GOT3 (cell line): ENCODE measurements around the gene PLA2G4F.

Experiments
- DNase-seq: peaks from one replicate; lab custom pipeline; 2025; ENCODE audit warnings: mixed read lengths; lab: John Stamatoyannopoulos, UW

Gene PLA2G4F

DNA sequence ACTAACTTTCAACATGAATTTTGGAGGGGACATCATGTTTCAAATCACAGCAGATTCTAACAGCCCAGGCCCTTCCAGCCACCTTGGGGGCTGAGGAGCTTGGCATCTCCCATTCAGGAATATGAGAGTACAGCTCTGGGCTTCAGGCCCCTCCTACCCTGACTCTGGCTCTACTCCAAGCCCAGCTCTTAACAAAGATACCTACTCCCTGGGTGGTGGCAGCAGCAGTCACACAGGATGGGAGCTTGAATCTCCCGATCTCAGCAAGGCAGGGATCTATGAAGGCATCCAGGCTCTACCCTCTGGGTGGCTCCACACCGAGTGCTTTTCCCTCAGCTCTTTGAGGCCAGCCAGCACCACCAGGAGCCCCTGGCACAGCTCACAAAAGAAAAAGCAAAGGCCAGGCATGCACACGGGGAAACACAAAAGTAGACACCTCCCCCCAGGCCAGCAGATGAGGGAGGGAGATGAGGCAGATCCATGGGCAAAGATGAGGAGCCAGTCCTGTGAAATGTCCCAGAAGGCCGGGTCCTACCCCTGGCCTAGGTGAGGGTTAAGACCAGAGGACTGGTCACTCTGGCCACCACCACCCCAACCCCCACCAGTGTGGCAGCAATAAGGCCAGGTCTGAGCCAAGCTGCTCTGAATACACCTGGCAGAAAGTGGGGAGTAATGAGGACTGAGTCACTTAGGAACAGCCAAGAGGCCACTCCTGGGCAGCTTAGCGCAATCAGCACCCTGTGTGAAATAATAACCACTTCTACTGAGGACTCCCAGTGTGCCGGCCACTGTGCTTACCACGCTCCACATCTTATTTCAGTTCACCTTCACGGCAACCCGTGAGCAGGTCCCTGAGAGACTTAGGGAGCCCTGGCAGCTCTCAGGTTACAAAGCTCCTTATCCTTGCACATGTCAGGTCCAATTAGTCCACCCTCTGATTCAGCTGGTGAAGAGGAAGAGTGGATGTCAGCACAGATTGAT is 24.3 kb downstream of the PLA2G4F start:
- no peak for DNase-seq

DNA sequence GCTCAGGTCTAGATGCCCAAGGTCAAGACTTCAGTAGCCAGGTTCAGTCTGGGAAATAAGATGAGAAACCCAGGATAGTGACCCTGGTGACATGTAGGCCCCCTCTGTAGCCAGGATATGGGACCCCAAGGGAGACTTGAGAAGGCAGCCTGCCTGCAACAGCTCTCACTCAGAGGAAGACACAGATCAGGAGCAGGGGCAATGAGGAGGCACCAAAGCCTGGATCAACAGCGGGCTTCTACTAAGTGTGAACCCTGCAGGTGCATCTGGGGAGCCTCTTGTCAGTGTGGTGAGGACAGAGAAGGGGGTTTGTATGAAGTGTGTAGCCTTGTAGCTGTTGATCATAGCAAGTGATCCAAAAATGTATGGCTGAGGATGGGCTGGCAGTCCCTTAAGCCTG is 25.4 kb downstream of the PLA2G4F start:
- DNase-seq, result no peak

DNA sequence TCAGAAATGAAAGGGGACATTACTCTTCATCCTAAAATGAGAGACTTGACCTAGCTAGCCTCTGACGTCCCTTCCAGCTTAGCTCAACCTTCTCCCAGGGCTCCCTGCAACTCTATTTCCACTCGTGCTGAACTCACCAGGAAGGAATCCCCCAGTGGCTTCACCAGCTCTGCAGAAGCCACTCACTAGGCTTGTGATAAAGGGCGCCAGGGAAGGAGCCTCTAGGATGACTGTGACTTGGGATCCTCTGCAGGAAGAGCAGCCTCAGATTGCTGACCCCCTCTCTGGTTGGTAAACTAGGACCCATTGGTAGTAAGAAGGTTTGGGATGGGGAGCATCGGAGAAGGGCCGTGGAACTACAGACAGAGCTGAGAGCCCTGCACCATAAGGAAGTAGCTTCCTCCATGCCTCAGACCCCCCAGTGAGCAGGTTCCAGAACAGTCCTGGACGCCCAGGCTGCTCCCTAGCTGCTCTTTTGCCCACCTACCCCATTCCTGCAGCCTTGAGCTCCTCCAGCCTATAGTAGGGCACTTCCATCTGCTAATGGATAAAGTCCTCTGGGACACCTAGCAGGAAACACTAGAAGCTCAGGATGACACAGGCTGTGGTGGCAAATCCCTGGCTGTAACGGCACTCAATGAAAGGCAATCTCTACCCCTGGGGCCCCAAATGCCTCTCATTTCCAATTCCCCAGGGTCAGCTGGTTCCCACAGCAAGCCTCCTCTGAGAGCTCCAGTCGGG is 26.0 kb downstream of the PLA2G4F start:
- no peak for DNase-seq

DNA sequence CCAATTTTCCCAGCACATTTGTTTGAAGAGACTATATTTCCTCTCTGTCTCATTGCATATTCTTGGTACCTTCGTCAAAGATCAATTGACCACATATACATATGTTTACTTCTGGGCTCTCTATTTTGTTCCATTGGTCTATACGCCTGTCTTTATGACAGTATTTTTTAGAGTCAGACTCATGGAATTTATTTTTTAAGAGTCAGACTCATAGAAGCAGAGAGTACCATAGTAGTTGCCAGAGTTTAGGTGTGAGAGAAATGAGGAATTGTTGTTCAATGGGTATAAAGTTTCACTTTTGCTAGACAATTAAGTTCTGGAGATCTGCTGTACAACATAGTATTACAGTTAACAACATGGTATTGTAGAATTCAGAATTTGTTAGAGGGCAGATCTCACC is 27.1 kb downstream of the PLA2G4F start:
- no peak for DNase-seq

DNA sequence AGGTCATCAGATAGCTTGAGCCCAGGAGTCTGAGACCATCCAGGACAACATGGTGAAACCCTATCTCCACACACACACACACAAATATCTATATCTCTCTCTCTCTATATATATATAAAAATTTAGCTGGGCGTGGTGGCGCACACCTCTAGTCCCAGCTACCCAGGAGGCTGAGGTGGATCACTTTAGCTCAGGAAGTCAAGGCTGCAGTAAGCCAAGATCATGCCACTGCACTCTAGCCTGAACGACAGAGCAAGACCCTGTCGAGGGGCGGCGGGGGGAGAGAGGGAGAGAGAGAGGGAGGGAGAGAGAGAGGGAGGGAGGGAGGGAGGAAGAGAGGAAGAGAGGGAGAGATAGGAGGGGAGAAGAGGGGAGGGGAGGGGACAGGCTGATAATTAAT is 28.0 kb downstream of the PLA2G4F start:
- no peak for DNase-seq

DNA sequence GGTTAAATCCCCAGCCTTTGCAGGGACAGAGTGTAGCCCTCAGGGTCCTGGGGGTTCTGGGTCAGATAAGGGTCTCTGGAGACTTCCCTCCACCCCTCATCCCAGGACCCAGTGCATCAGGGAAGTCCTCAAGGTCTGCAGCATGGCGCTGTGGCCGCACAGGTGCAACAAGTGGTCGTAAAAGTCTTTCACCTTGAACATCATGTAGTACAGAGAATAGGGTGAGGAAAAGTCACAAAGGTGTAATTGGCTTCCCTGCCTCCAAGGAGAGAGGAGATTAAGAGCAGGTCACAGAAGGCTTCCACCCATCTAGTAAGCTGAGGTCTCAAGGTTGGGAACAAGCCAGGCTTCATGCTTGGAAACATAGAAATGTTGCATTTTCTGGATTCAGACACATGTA is 32.9 kb downstream of the PLA2G4F start:
- DNase-seq, result no peak

DNA sequence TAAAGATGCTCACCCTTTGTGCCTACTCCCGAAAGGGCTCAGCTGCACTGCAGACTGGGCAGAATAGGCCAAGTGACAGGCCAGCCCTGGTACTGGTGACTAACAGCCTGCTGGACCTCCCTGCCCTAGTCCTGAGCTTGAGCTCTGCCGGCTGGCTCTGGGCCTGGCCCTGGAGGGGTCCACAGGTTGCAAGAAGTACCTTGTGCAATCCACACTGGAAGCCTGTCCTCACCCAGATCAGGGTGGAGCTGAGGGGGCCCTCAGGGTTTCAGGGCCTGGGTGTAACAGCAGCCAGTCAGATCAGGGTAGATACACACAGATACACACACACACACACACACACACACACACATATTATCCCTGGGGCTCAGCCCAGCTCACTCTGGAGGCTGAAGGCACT is 34.8 kb downstream of the PLA2G4F start:
- no peak for DNase-seq

DNA sequence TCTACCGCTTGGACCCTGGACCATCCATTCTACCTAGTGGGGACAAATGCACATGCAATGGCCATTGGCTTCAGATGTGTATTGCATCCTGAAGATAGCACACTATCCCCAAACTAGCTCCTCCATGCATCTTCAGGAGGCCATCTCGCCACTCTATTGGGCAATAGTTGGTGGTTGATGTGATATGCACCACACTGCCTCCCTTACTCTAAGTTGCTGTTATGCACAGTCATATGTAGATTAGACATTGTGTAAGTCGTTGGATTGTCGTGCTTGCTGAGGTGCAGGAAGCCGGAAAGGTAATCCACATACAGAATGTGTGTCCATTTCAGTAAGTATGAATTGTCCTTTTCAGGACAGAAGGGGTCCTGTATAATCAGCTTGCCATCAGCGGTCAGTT is 35.4 kb downstream of the PLA2G4F start:
- no peak for DNase-seq

DNA sequence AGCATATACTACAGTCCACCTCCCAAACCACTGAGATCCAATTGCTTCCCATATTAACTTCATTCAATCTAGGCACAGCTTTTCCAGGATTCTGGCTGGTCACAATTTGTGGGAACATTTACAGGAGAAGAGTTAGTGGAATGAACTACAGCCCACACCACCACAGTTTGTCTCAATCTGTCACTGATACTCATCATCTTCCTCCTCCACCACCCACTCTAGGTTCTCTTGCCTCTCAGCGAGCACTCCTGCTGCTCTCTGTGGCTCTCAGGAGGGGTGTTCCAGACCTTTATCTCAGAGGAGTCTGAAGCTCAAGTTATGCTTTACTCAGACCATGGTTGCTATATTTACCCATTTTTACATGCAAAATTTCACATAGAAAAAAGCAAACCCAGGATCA is 36.2 kb downstream of the PLA2G4F start:
- DNase-seq, result no peak

DNA sequence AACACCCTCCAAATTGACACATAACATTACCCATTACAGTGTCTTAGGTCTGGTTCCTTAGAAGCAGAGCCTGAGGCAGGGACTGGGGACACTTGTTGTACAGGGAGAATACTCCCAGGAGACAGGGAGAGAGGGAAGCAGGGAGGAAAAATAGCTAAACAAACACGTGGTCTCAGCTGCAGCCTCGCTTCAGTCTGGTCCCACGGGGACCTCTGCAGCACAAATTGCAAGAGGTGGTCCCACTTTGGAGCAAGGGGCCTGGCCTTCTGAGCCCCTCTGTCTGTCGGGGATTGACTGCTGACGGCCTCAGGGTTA is 37.0 kb downstream of the PLA2G4F start:
- no peak for DNase-seq

DNA sequence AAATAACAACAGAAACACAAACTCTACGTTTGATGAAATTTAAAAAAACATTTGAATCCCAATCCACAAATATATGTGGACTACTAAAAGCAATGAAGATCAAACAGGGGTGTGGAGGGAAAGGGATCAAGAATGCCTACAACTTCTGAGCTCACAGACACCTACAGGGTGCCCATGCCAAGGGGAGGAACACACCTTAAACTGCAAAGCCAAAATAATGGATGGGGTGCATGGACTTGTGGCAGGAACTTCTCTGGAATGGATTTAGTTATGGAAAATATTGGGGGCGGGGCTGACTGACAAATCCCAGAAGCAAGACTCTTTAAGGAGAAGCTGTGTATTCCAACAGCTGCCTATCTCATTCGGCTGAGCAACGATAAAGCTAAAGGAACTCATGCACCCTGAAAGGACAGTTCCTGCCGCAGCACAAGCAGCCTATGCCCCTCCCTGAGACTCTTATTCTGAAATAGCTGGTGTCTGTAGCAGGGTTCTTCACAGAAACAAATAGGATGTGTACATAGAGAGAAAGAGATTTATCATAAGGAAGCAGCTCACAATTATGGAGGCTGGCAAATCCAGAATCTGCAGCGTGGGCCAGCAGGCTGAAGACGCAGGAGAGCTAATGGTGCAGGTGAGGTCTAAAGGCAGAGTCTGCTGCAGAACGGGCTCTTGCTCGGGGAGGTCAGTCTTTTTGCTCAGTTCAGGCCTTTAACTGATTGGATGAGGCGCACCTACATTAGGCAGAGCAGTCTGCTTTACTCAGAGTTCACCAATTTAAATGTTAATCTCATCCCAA is 37.6 kb downstream of the PLA2G4F start:
- no peak for DNase-seq

DNA sequence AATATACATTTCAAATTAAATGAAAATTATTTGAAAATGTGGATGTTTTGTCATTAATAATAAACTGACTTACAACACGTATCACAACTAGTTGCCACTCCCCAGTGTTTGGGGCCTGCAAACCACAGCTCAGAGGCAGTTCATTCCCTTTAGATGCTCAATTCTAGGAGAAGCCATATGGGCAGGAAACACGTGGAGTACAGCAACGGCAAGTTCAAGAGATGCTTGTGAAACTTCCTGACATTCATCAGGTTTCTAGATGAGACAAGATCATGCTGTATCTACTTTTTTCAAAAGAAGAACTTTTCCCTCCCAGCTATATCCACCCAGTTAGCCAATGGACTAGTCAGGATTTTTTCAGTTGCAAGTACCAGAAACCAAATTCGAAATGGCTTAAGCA is 44.5 kb downstream of the PLA2G4F start:
- DNase-seq, result no peak

DNA sequence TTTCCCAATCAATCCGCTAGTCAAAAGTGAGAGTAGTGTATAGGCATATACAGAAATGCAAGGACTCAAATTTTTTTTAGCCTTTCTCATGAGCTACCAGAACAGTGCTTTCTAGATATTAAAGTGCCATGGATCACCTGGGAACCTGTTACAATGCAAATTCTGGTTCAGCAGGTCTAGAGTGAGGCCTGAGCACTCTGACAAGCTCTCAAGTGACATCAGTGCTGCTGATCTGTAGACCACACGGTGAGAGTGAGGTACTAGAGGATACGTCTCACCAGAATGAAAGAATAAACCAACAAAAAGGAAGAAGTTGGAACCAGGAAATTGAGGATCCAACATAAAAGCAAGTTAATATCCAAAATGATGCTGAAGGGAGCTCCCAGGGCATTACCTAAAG is 46.1 kb downstream of the PLA2G4F start:
- DNase-seq, result no peak

DNA sequence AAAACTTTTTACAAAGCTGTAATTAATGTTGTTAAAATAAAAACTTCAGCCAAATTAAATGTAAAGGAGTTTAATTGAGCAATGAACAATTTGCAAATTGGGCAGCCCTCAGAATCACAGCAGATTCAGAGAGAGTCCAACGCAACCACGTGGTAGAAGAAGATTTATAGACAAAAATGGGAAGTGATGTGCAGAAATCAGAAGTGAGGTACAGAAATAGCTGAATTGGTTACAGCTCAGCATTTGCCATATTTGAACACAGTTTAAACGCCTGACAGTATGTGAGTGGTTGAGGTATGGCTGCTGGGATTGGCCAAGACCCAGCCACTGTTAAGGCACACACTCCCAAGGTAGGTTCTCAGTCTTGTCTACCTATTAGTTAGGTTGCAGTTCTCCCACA is 47.6 kb downstream of the PLA2G4F start:
- DNase-seq, result no peak

DNA sequence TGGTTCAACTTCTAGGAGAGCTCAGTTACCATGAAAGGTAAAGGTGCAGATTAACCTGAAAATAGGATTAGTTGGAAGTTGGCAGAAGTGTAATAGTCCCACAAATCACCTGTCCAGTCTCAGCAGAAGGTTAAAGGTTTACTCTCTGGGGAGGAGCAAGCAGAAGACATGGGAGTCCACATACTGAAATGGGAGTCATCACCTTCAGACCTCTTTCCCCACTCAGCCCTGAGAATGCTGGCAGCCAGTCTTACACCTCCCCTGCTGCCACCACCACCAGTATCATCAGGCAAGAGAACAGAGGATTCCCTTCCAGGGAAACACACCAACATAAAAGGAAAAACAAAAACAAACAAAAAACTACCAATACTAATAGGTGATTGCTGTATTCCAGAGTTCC is 48.2 kb downstream of the PLA2G4F start:
- DNase-seq, result no peak

DNA sequence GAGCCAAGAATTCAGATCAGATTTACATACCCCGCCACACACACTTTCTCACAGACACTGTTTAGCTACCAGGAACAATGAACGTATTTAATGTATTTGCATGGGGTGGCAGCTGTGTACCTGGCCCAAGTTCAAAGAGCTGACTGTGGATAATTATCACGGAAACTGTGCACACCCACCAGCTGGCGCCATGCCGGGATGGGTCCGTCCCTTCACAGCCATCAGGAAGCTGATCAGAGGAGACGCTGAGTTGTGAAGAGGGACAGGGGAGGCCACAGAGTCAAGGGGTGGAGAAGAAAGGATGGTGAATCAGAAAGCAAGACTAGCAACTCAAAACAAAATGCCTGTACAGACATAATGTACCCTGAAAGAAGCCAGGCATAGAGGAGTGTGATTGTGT is 49.0 kb downstream of the PLA2G4F start:
- DNase-seq, result no peak

DNA sequence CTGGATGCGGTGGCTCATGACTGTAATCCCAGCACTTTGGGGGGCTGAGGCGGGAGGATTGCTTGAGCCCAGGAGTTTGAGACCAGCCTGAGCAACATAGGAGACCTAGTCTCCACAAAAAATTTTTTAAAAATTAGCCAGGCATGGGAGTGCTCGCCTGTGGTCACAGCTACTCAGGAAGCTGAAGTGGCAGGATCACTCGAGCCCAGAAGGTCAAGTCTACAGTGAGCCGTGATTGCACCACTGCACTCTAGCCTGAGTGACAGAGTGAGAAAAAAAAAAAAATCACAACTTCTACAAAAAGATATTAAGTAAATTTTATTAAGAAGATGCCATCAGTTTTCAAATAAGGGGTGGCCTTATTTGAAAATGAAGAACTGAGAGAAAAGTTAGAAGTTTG is 50.1 kb downstream of the PLA2G4F start:
- no peak for DNase-seq

DNA sequence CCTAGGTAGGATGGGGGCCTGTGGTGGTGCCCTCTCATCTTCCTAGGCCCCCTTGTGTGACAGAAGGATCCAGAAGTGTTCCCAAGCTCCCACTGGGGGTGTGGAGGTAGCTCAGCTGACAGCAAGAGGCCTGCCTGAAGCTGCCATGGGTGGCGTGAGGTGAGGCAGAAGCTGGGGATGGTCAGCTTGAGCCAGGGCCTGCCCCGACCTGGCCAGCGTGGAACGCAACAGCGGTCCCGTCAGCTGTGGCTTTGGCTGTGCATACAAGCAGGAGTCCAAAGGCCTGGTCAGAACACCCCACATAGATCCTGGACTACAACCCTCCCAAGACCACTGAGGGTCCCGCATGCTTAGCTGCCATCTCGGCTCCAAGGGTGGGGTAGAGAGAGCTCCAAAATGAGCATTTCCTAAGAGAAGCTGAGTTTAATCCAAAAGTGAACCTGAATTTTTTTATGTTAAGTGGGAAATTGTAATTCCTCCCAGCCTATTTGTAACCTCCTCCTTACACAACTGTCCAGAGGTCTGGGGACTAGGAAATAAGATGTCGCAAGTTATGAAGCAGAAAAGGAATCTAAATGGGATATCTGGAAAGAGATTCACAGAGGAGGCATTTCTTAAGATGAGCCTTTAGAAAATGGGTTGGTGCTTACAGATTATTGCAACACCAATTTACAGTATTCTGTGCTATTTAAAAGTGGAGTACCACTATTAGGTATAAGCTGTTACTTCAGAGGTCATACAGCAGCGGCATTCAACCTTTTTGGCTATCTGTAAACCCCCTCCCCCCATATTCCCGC is 52.1 kb downstream of the PLA2G4F start:
- no peak for DNase-seq

DNA sequence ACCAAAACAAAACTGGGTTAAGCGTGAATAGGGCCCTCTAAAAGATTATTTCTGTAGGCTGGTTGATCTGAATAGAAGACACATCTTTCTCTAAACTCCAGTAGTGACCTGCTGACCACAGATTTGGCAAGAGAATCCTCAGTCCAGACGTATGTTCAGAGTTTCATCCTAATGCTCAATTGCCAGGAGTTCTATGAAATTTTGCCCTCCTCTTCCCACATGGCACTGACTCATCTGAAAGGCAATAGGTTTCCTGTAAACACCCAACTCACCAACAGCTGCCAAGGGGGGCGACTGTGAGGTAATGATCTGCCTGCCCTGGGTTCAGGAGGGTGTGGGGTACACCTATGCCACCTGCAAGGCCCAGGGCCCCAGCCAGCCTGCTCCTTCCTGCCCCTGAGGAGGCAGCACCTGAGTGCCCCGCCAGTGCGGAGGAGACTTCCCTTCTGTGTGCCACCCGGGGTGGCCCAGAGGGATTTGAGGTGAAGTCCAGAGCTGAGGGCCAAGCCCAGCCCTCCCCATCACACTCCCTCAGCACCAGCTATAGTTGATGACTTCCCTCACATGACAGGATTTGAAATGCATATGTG is 53.7 kb downstream of the PLA2G4F start:
- DNase-seq, result no peak

DNA sequence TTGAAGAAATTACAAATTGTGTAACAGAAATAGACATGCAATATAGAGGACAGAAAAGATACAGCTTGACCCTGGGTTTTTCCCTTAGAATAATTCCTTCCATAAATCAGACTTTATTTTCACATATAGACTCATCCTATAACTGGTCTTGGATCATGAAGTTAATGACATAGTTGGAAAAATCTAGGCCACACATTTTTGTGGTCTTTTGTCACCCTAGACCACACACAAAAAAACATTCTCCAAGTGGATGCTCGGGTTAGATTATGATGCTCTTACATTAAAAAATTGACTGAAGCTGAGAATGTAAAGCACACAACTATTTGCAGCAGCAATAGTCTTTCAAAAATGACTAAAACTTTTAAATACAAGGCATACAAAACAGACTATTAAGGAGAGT is 54.6 kb downstream of the PLA2G4F start:
- no peak for DNase-seq

DNA sequence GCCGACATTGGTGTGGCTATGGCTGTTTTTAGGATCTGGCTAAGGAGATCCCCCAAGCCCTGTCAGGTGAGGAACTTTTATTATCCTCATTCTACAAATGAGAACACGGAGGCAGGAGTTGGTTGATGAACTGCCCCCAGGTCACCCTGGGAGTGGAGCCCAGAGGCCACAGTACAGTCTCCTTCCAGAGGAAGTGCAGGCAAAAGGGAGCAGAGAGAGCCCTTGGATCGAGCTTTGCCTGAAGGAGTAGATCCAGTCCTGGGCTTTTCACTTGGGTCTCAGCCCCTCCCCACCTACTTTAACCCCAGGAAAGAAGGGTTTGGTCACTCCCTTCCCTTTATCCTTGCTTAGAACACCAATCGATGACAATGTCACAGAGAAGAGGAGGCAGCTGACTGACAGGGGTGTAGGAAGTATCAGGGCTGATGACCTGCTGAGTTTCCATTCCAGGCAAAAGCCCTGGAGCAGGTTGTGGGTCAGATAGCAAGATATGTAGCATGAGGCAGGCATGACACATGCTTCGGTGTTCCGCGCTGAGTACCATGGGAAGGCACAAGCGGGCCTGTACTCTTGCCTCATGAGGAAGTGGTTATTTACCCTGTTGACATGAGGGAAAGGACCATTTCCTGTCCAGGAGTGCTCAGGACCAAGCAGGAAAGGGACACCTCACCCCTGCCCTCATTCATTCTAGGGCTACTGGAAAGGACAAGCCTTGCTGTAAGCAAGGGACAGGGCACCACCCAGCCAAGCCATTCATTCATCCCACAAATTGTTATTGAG is 56.2 kb downstream of the PLA2G4F start:
- no peak for DNase-seq
